GM12864 (cell line): ENCODE results near the gene FABP2.

Experiments used
- DNase-seq: peaks from one replicate; pipeline ENCODE4 v3.0.0-alpha.2; 2011; ENCODE audit warnings: low read depth
- H3K4me3 ChIP-seq: 2 replicates; pipeline ENCODE4 v1.5.1; 2011; ENCODE audit warnings: mild to moderate bottlenecking, low read depth, low read length, control low read depth
- TF ChIP-seq, protein P1 (sequence below): IDR thresholded peaks from 2 replicates; pipeline ENCODE4 v1.5.1; 2011; ENCODE audit warnings: low read depth, mild to moderate bottlenecking, moderate library complexity, low read length, control low read depth, inconsistent platforms; ENCODE audit errors: missing control alignments

Gene FABP2

GRCh38 chr4:119300101-119300978 is 21.6 kb downstream of the FABP2 start:
- DNase-seq = peak; percentile 79

GRCh38 chr4:119299741-119300100 is 22.2 kb downstream of the FABP2 start:
- peak overlapping the region; percentile 90 for H3K4me3 ChIP-seq
- DNase-seq = peak; percentile 44
- TF ChIP-seq, protein P1, sequence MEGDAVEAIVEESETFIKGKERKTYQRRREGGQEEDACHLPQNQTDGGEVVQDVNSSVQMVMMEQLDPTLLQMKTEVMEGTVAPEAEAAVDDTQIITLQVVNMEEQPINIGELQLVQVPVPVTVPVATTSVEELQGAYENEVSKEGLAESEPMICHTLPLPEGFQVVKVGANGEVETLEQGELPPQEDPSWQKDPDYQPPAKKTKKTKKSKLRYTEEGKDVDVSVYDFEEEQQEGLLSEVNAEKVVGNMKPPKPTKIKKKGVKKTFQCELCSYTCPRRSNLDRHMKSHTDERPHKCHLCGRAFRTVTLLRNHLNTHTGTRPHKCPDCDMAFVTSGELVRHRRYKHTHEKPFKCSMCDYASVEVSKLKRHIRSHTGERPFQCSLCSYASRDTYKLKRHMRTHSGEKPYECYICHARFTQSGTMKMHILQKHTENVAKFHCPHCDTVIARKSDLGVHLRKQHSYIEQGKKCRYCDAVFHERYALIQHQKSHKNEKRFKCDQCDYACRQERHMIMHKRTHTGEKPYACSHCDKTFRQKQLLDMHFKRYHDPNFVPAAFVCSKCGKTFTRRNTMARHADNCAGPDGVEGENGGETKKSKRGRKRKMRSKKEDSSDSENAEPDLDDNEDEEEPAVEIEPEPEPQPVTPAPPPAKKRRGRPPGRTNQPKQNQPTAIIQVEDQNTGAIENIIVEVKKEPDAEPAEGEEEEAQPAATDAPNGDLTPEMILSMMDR = no peak

More at GRCh38 chr4:119300101-119300978, 21.6 kb downstream of the FABP2 start:
- TF ChIP-seq, protein P1 = peak; percentile 19
- H3K4me3 ChIP-seq = peak overlapping the region; percentile 90

DNA sequence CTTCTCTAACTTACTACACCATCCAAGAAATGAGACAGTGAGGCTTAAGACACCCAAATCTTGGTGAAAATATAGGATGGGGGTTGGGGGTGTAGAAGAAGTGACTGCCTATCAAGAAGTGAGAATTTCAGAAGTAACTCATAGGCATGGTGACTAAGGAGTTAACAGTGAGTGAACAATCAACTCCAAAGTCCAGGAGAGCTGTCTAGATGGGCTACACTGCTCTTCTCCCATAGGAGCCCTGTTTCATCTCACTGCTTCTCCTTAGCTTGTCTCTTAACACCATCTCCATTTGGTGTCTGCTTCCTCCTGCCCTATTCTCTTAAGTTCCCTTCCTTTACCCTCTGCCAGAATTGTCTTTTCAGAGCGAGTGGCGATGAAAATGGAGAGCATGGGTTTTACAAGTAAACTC is 22.7 kb downstream of the FABP2 start:
- peak overlapping the region; percentile 90 for H3K4me3 ChIP-seq
- TF ChIP-seq, protein P1 = no peak
- no peak for DNase-seq

GRCh38 chr4:119297795-119298194 is 24.1 kb downstream of the FABP2 start:
- no peak overlapping the region for H3K4me3 ChIP-seq
- no peak for DNase-seq
- TF ChIP-seq, protein P1 = no peak

- no peak overlapping the region for H3K4me3 ChIP-seq
- TF ChIP-seq, protein P1 = no peak
These were observed 25.6 kb downstream of the FABP2 start for GRCh38 chr4:119296356-119296755.

GRCh38 chr4:119290598-119290997 is 31.3 kb downstream of the FABP2 start:
- TF ChIP-seq, protein P1 = no peak
- H3K4me3 ChIP-seq = no peak overlapping the region
- DNase-seq = no peak

More at GRCh38 chr4:119296356-119296755, 25.6 kb downstream of the FABP2 start:
- DNase-seq = no peak
